ENCODE measurements around the gene APOBEC3B.

APOBEC3B gene

GRCh38 chr22:38946771-38947170 is 35.4 kb upstream of the APOBEC3B start:
- Histone ChIP-seq H3K36me3 (ENCODE audit: insufficient read depth, low read length) (no peaks in the 10 kb centered on the region), H3K79me2 (ENCODE audit: insufficient read depth, low read length) (no peaks in the 10 kb centered on the region), H3K4me2 (ENCODE audit: insufficient read depth, low read length) (no peak overlapping the region), H3K4me3 (ENCODE audit: low read depth in 1 of 2, low read length in 2 of 2) (no peak overlapping the region), H2AFZ (ENCODE audit: low read depth, low read length) (no peak overlapping the region), H3K9ac (ENCODE audit: low read depth, low read length) (no peak overlapping the region), H3K9me3 (ENCODE audit: insufficient read depth, low read length, severe bottlenecking) (no peaks in the 10 kb centered on the region), H3K4me1 (ENCODE audit: insufficient read depth, low read length) (no peaks in the 10 kb centered on the region), H3K27ac (ENCODE audit: low read length) (no peak overlapping the region), H3K27me3 (ENCODE audit: insufficient read depth, low read length, poor library complexity) (peaks cover 18% of the 10 kb centered on the region), H4K20me1 (ENCODE audit: insufficient read depth, low read length) (no peaks in the 10 kb centered on the region)
- TF ChIP-seq EZH2 (IDR thresholded peaks at IDR 0.05; ENCODE audit: borderline replicate concordance, low read depth, low read length, severe bottlenecking) (no peak), CTCF (IDR thresholded peaks at IDR 0.05; ENCODE audit: borderline replicate concordance, extremely low read depth, low read length, poor library complexity, severe bottlenecking) (no peak)
- DNase-seq (no peak), ATAC-seq (ENCODE audit: insufficient read depth, low read depth) (no peak)

- no peaks in the 10 kb centered on the region for H4K20me1 ChIP-seq (ENCODE audit: insufficient read depth, low read length)
- no peak overlapping the region for H3K4me2 ChIP-seq (ENCODE audit: insufficient read depth, low read length)
- H3K79me2 ChIP-seq (ENCODE audit: insufficient read depth, low read length): no peaks in the 10 kb centered on the region
- H3K9me3 ChIP-seq (ENCODE audit: insufficient read depth, low read length, severe bottlenecking): no peaks in the 10 kb centered on the region
- H3K9ac ChIP-seq (ENCODE audit: low read depth, low read length): no peak overlapping the region
- no peak for DNase-seq
- no peak overlapping the region for H3K4me3 ChIP-seq (ENCODE audit: low read depth in 1 of 2, low read length in 2 of 2)
- ATAC-seq (ENCODE audit: insufficient read depth, low read depth): no peak
- TF ChIP-seq EZH2 (IDR thresholded peaks at IDR 0.05; ENCODE audit: borderline replicate concordance, low read depth, low read length, severe bottlenecking) (no peak), CTCF (IDR thresholded peaks at IDR 0.05; ENCODE audit: borderline replicate concordance, extremely low read depth, low read length, poor library complexity, severe bottlenecking) (no peak)
- peaks cover 15% of the 10 kb centered on the region for H3K27me3 ChIP-seq (ENCODE audit: insufficient read depth, low read length, poor library complexity)
- H3K4me1 ChIP-seq (ENCODE audit: insufficient read depth, low read length): no peaks in the 10 kb centered on the region
- H3K36me3 ChIP-seq (ENCODE audit: insufficient read depth, low read length): no peaks in the 10 kb centered on the region
- no peak overlapping the region for H2AFZ ChIP-seq (ENCODE audit: low read depth, low read length)
- no peak overlapping the region for H3K27ac ChIP-seq (ENCODE audit: low read length)
These were observed 34.6 kb upstream of the APOBEC3B start for GRCh38 chr22:38947321-38948140.

- DNase-seq: no peak
- Histone ChIP-seq H3K4me2 (ENCODE audit: insufficient read depth, low read length) (no peak overlapping the region), H4K20me1 (ENCODE audit: insufficient read depth, low read length) (no peaks in the 10 kb centered on the region), H3K9me3 (ENCODE audit: insufficient read depth, low read length, severe bottlenecking) (no peaks in the 10 kb centered on the region), H3K27me3 (ENCODE audit: insufficient read depth, low read length, poor library complexity) (peaks cover 19% of the 10 kb centered on the region), H3K36me3 (ENCODE audit: insufficient read depth, low read length) (no peaks in the 10 kb centered on the region), H3K4me3 (ENCODE audit: low read depth in 1 of 2, low read length in 2 of 2) (no peak overlapping the region), H3K4me1 (ENCODE audit: insufficient read depth, low read length) (no peaks in the 10 kb centered on the region), H3K79me2 (ENCODE audit: insufficient read depth, low read length) (no peaks in the 10 kb centered on the region), H2AFZ (ENCODE audit: low read depth, low read length) (no peak overlapping the region), H3K9ac (ENCODE audit: low read depth, low read length) (no peak overlapping the region), H3K27ac (ENCODE audit: low read length) (no peak overlapping the region)
- no peak for ATAC-seq (ENCODE audit: insufficient read depth, low read depth)
- TF ChIP-seq EZH2 (IDR thresholded peaks at IDR 0.05; ENCODE audit: borderline replicate concordance, low read depth, low read length, severe bottlenecking): no peak
- no peak for TF ChIP-seq CTCF (IDR thresholded peaks at IDR 0.05; ENCODE audit: borderline replicate concordance, extremely low read depth, low read length, poor library complexity, severe bottlenecking)
These were observed 33.8 kb upstream of the APOBEC3B start for GRCh38 chr22:38948181-38948940.

All from DND-41 (cell line).